GM18526 (cell line): ENCODE measurements around the gene SNRPB2.

Experiments used
- POLR2A ChIP-seq: IDR thresholded peaks from 3 replicates; pipeline ENCODE4 v1.6.1; 2011; ENCODE audit not compliant: insufficient read length; ENCODE audit errors: extremely low read depth

Gene SNRPB2

GRCh38 chr20:16760431-16761304 is 30.8 kb downstream of the SNRPB2 start:
- TF ChIP-seq POLR2A, result no peak

GRCh38 chr20:16761305-16761829 is 31.5 kb downstream of the SNRPB2 start:
- no peak for TF ChIP-seq POLR2A

GRCh38 chr20:16764560-16764959 is 34.7 kb downstream of the SNRPB2 start:
- no peak for TF ChIP-seq POLR2A

- TF ChIP-seq POLR2A, result no peak
Measured at GRCh38 chr20:16771213-16771612, 41.4 kb downstream of the SNRPB2 start.

- no peak for TF ChIP-seq POLR2A
Measured at GRCh38 chr20:16775961-16776360, 46.1 kb downstream of the SNRPB2 start.

GRCh38 chr20:16777126-16777525 is 47.3 kb downstream of the SNRPB2 start:
- no peak for TF ChIP-seq POLR2A

GRCh38 chr20:16778159-16778558 is 48.3 kb downstream of the SNRPB2 start:
- TF ChIP-seq POLR2A, result no peak

- TF ChIP-seq POLR2A, result no peak
Measured at GRCh38 chr20:16781496-16781895, 51.7 kb downstream of the SNRPB2 start.

GRCh38 chr20:16785226-16785625 is 55.4 kb downstream of the SNRPB2 start:
- no peak for TF ChIP-seq POLR2A
